A549 (cell line): ENCODE results near the gene TMEM165. TPM values are rescaled to one million over a fixed set of nuclear protein-coding genes. Genes with fewer than 3 reads are reported as not detected.
A peak's percentile ranks its signal among the peaks of the same experiment; 100 is the strongest.

Experiments
- ATAC-seq, 2 experiments: fragments of 200-7000 bp in 1 of 2; fragments of >200 bp in 1 of 2; cut with Nextera tagmentation in 1 of 2; cut with Tn5 transposase in 1 of 2; 3 replicates each; pipeline versions ENCODE4 v1.8.0 to v1.9.1; 2018 to 2020; ENCODE audit warnings: mild to moderate bottlenecking in 1 of 2, moderate library complexity in 1 of 2
- CTCF ChIA-PET: fragments of 300-600 bp; sonication (Branson Sonifier 250); formaldehyde crosslinking; extraction: SDS; loops from one replicate; lab custom pipeline; 2021; ENCODE audit warnings: antibody characterized with exemption, inconsistent platforms; lab: Yijun Ruan, JAX
- POLR2A ChIA-PET: fragments of 350-600 bp; formaldehyde crosslinking; extraction: SDS; loops from one replicate; lab custom pipeline; 2021; ENCODE audit warnings: antibody characterized with exemption, inconsistent platforms; lab: Yijun Ruan, JAX
- DNase-seq, 2 experiments: peaks; one replicate each; pipeline versions ENCODE4 v3.0.0 to v3.0.0-alpha.2; 2011 to 2016; ENCODE audit warnings: low read depth in 1 of 2, low spot score in 1 of 2
- FAIRE-seq: peaks from 2 replicates; lab custom pipeline; 2011; peaks lifted over from hg19 to GRCh38; lab: Jason Lieb, UNC
- H3K27ac ChIP-seq, 2 experiments: fragments of >200 bp; sonication (Bioruptor Twin); formaldehyde crosslinking; 3 replicates each; pipeline ENCODE4 v1.5.1; 2016 to 2017
- H3K4me1 ChIP-seq: fragments of >200 bp; sonication (Bioruptor Twin); formaldehyde crosslinking; 3 replicates; pipeline ENCODE4 v1.6.1; 2016
- H3K4me2 ChIP-seq: fragments of >200 bp; sonication (Bioruptor Twin); formaldehyde crosslinking; 3 replicates; pipeline ENCODE4 v1.6.1; 2016
- H3K4me3 ChIP-seq: fragments of >200 bp; sonication (Bioruptor Twin); formaldehyde crosslinking; 3 replicates; pipeline ENCODE4 v1.5.1; 2016
- H3K9me3 ChIP-seq: fragments of >200 bp; sonication (Bioruptor Twin); formaldehyde crosslinking; 3 replicates; pipeline ENCODE4 v1.6.1; 2016
- CHD2 ChIP-seq: fragments of 150-350 bp; IDR thresholded peaks from 2 replicates; pipeline ENCODE4 v1.6.1; 2014; ENCODE audit warnings: low read length; ENCODE audit not compliant: partially characterized antibody
- CHD4 ChIP-seq: fragments of 200-600 bp; sonication (generic); IDR thresholded peaks from 2 replicates; pipeline ENCODE4 v1.6.1; 2016; ENCODE audit warnings: antibody characterized with exemption, mild to moderate bottlenecking, borderline replicate concordance
- CTCF ChIP-seq: fragments of >200 bp; sonication (Bioruptor Twin); formaldehyde crosslinking; IDR thresholded peaks from 3 replicates; pipeline ENCODE4 v1.5.1; 2016
- E2F6 ChIP-seq: IDR thresholded peaks from 2 replicates; pipeline ENCODE4 v1.6.1; 2012; ENCODE audit warnings: low read depth, borderline replicate concordance
- EHMT2 ChIP-seq: fragments of 200-600 bp; sonication (generic); IDR thresholded peaks from 2 replicates; pipeline ENCODE4 v1.6.1; 2016; ENCODE audit warnings: antibody characterized with exemption, low read depth, mild to moderate bottlenecking, moderate library complexity
- FOSL2 ChIP-seq, 2 experiments: fragments of 450-650 bp in 1 of 2; fragments of >200 bp in 1 of 2; sonication (Bioruptor Twin) in 1 of 2; formaldehyde crosslinking; IDR thresholded peaks; 2 replicates each; pipeline versions ENCODE4 v1.5.0 to v1.6.1; 2016 to 2020; ENCODE audit warnings: mild to moderate bottlenecking in 1 of 2, moderate library complexity in 1 of 2
- HDAC2 ChIP-seq: fragments of 200-600 bp; sonication (generic); IDR thresholded peaks from 2 replicates; pipeline ENCODE4 v1.6.1; 2016
- HES2 ChIP-seq: fragments of >200 bp; sonication (Bioruptor Twin); formaldehyde crosslinking; IDR thresholded peaks from 2 replicates; pipeline ENCODE4 v1.6.1; 2016
- HOXB13 ChIP-seq: fragments of 250-450 bp; sonication (Bioruptor Pico); IDR thresholded peaks from 2 replicates; pipeline ENCODE4 v1.5.0; 2020; ENCODE audit warnings: low read depth, mild to moderate bottlenecking, moderate library complexity
- HOXB5 ChIP-seq: fragments of 250-450 bp; sonication (Bioruptor Pico); IDR thresholded peaks from 2 replicates; pipeline ENCODE4 v1.5.0; 2020; ENCODE audit warnings: mild to moderate bottlenecking, moderate library complexity
- KDM1A ChIP-seq: fragments of 200-600 bp; sonication (generic); IDR thresholded peaks from 2 replicates; pipeline ENCODE4 v1.6.1; 2016; ENCODE audit warnings: low read depth, mild to moderate bottlenecking
- MAFK ChIP-seq: fragments of 450-650 bp; IDR thresholded peaks from 2 replicates; pipeline ENCODE4 v1.6.1; 2014; ENCODE audit not compliant: partially characterized antibody
- MAZ ChIP-seq: fragments of 150-350 bp; IDR thresholded peaks from 2 replicates; pipeline ENCODE4 v1.6.1; 2014; ENCODE audit warnings: antibody characterized with exemption, low read depth, low read length, borderline replicate concordance
- NFE2L2 ChIP-seq: fragments of 150-350 bp; conservative IDR thresholded peaks from 2 replicates; pipeline ENCODE4 v1.6.1; 2014; ENCODE audit warnings: low read length
- POLR2AphosphoS2 ChIP-seq: conservative IDR thresholded peaks from 2 replicates; pipeline ENCODE4 v1.6.1; 2012; ENCODE audit warnings: low read length, improper control_type of control experiment, inconsistent platforms
- RAD21 ChIP-seq, 2 experiments: fragments of >200 bp in 1 of 2; sonication (Bioruptor Twin) in 1 of 2; formaldehyde crosslinking in 1 of 2; IDR thresholded peaks in 1 of 2; conservative IDR thresholded peaks in 1 of 2; 2 replicates in 1 of 2; 3 replicates in 1 of 2; pipeline ENCODE4 v1.6.1; 2012 to 2018; ENCODE audit warnings: inconsistent platforms in 1 of 2
- RFX5 ChIP-seq: fragments of 450-650 bp; IDR thresholded peaks from 2 replicates; pipeline ENCODE4 v1.7.1; 2014; ENCODE audit warnings: antibody characterized with exemption, mild to moderate bottlenecking, moderate library complexity
- SREBF2 ChIP-seq: fragments of 450-650 bp; IDR thresholded peaks from 2 replicates; pipeline ENCODE4 v1.6.1; 2014; ENCODE audit warnings: mild to moderate bottlenecking, moderate library complexity
- TFCP2L1 ChIP-seq: fragments of 250-450 bp; sonication (Bioruptor Pico); IDR thresholded peaks from 2 replicates; pipeline ENCODE4 v1.5.0; 2021; ENCODE audit warnings: mild to moderate bottlenecking
- TP53 ChIP-seq: fragments of 250-450 bp; sonication (Bioruptor Pico); IDR thresholded peaks from 2 replicates; pipeline ENCODE4 v1.5.0; 2021; ENCODE audit warnings: mild to moderate bottlenecking, moderate library complexity
- ZC3H11A ChIP-seq: fragments of 450-650 bp; IDR thresholded peaks from 2 replicates; pipeline ENCODE4 v1.6.1; 2014; ENCODE audit warnings: antibody characterized with exemption, mild to moderate bottlenecking
- ZFP36 ChIP-seq: fragments of 450-650 bp; IDR thresholded peaks from 2 replicates; pipeline ENCODE4 v1.6.1; 2014; ENCODE audit warnings: borderline replicate concordance; ENCODE audit not compliant: partially characterized antibody
- ZNF302 ChIP-seq: fragments of 250-450 bp; sonication (Bioruptor Pico); IDR thresholded peaks from 2 replicates; pipeline ENCODE4 v1.9.0; 2021; ENCODE audit warnings: inconsistent platforms, mild to moderate bottlenecking, moderate library complexity
- ZSCAN20 ChIP-seq: fragments of 250-450 bp; sonication (Bioruptor Pico); IDR thresholded peaks from 2 replicates; pipeline ENCODE4 v1.8.0; 2022; ENCODE audit warnings: mild to moderate bottlenecking, moderate library complexity
- WGBS: methylation state at CpG from one replicate; pipeline ENCODE4 v1.1.6; 2017; ENCODE audit errors: missing lambda C conversion rate; 5-methylcytosine and 5-hydroxymethylcytosine counted together
- polyA plus RNA-seq, 4 experiments: library from polyadenylated mRNA; depleted of rRNA in 3 of 4; stranded (reverse); fragments of >200 nt; fragmentation: RNase III in 1 of 4; extraction: RNeasy Plus Mini Kit Qiagen cat#74134 plus additional on column Dnase treatment in 1 of 4; gene quantifications; 2 replicates in 3 of 4; 3 replicates in 1 of 4; pipeline ENCODE4 v1.2.3, GENCODE V29; 2011 to 2017

Gene TMEM165
- polyA plus RNA-seq, 2 of the 4 experiments (the other 2 are of a cell fraction), result 52.6 to 83.5 TPM

GRCh38 chr4:55409468-55410171 is 13.9 kb downstream of the TMEM165 start:
- ChIA-PET CTCF (interaction anchor here (1.0 to 1.8 kb wide), 4 partner anchors 11 to 143 kb away, joined by 3 to 4 read pairs (median 3); partner anchors contain the start of gene SRD5A3), POLR2A (no interaction called here)
- WGBS, result 74% methylated on average over 10 of the region's 10 CpGs
- Histone ChIP-seq H3K4me2 (no peak overlapping the region), H3K27ac (no peak overlapping the region), H3K4me1 (0 out of 3 replicates have a peak, but pooled peaks cover 7% of the 10 kb centered on the region), H3K9me3 (no peaks in the 10 kb centered on the region), H3K4me3 (no peak overlapping the region)
- FAIRE-seq, result no peak
- peak; percentile 34 to 62; a peak in 3 of 6 replicates for ATAC-seq
- DNase-seq, result no peak
- no peak for TF ChIP-seq ZC3H11A
- TF ChIP-seq RFX5, result no peak
- TF ChIP-seq ZNF302 (CRISPR knock-in tag), result no peak
- TF ChIP-seq NFE2L2, result no peak
- TF ChIP-seq CHD2, result no peak
- TF ChIP-seq FOSL2 (IDR thresholded peaks at IDR 0.05), result no peak
- TF ChIP-seq FOSL2 (CRISPR knock-in tag; IDR thresholded peaks at IDR 0.05), result no peak
- no peak for TF ChIP-seq ZFP36
- TF ChIP-seq MAFK, result peak; percentile 42
- TF ChIP-seq CHD4, result no peak
- no peak for TF ChIP-seq SREBF2
- no peak for TF ChIP-seq EHMT2
- TF ChIP-seq ZSCAN20 (CRISPR knock-in tag), result no peak
- peak in 1 of 2 experiments; percentile 16; a peak in 1 of 5 replicates for TF ChIP-seq RAD21 (conservative IDR thresholded peaks at IDR 0.05 in 1 of 2, IDR thresholded peaks at IDR 0.05 in 1 of 2)
- TF ChIP-seq CTCF, result 0 out of 3 replicates have a peak, but pooled peaks have one; percentile 10
- TF ChIP-seq KDM1A, result no peak

- DNase-seq (no peak), FAIRE-seq (no peak), ATAC-seq (no peak)
- TF ChIP-seq TFCP2L1 (CRISPR knock-in tag) (no peak), MAZ (no peak), HDAC2 (no peak), HOXB13 (no peak), ZNF302 (CRISPR knock-in tag) (no peak), POLR2AphosphoS2 (no peak), HOXB5 (CRISPR knock-in tag) (no peak), TP53 (no peak), HES2 (no peak), E2F6 (no peak), FOSL2 (IDR thresholded peaks at IDR 0.05) (no peak), FOSL2 (CRISPR knock-in tag; IDR thresholded peaks at IDR 0.05) (no peak)
- WGBS, result 83% methylated on average over 8 of the region's 8 CpGs
- Histone ChIP-seq H3K4me1 (0 out of 3 replicates have a peak, but pooled peaks cover 7% of the 10 kb centered on the region), H3K9me3 (no peaks in the 10 kb centered on the region), H3K4me3 (no peak overlapping the region), H3K4me2 (no peak overlapping the region), H3K27ac (no peak overlapping the region)
- ChIA-PET POLR2A (no interaction called here), CTCF (interaction anchor here (1.0 kb wide), 1 partner anchor 10 kb away, joined by 3 read pairs; no protein-coding TSS in a partner anchor)
Measured at GRCh38 chr4:55410431-55410830, 14.7 kb downstream of the TMEM165 start.
